Mononuclear cell (primary cell): ENCODE results near the gene MRGPRD. TPM values are rescaled to one million over a fixed set of nuclear protein-coding genes. Genes with fewer than 3 reads are reported as not detected.

Source experiments
- H3K27me3 ChIP-seq: 2 replicates; pipeline ENCODE4 v1.6.0; 2011; ENCODE audit warnings: low read length, control low read depth; ENCODE audit not compliant: insufficient read depth
- H3K4me1 ChIP-seq: 2 replicates; pipeline ENCODE4 v1.5.1; 2011; ENCODE audit warnings: mild to moderate bottlenecking, low read length, control low read depth; ENCODE audit not compliant: insufficient read depth
- H3K4me3 ChIP-seq: 2 replicates; pipeline ENCODE4 v1.5.1; 2011; ENCODE audit warnings: mild to moderate bottlenecking, low read length, moderate library complexity
- H3K9me3 ChIP-seq: 2 replicates; pipeline ENCODE4 v1.5.1; 2011; ENCODE audit warnings: low read depth, mild to moderate bottlenecking, control low read depth, low read length
- total RNA-seq: library from RNA; depleted of rRNA; stranded (reverse); fragments of >200 nt; gene quantifications from one replicate; pipeline ENCODE4 v1.2.3, GENCODE V29; 2012

The MRGPRD gene
- total RNA-seq, 1 donor: not detected

DNA sequence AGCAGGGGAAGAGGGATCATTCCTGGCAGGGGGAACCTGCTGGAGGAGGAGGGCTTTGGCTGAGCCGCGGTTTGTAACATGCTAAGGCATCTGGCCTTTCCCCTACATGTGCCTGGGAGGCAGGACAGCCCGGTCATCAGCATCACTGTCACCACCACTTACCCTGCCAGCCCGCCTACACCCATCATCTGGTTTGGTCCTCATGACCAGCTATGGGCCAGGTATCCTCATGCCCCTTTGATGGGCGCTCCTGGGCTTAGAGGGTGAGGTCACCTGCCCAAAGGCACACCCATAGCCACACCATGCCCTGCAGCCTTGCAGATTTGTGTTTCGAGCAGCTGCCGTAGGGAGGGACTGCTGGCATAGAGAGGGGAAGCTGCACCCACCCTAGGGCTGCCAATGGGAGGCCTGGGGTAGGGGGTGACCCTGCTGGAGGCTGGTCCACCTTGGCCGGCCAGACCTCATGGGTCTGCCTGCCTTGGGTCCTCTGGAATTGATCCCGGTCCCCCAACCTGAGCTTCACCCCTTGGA is 29.6 kb upstream of the MRGPRD start:
- Histone ChIP-seq H3K4me1 (peaks cover 29% of the 10 kb centered on the region), H3K4me3 (no peak overlapping the region), H3K9me3 (no peaks in the 10 kb centered on the region), H3K27me3 (peaks cover 24% of the 10 kb centered on the region)

- H3K27me3 ChIP-seq: peaks cover 24% of the 10 kb centered on the region
- H3K9me3 ChIP-seq: no peaks in the 10 kb centered on the region
Measured at GRCh38 chr11:69009441-69010211, 28.8 kb upstream of the MRGPRD start.

GRCh38 chr11:69008737-69009440 is 28.1 kb upstream of the MRGPRD start:
- Histone ChIP-seq H3K27me3 (peaks cover 24% of the 10 kb centered on the region), H3K9me3 (no peaks in the 10 kb centered on the region), H3K4me3 (no peak overlapping the region), H3K4me1 (peaks cover 29% of the 10 kb centered on the region)

More at GRCh38 chr11:69009441-69010211, 28.8 kb upstream of the MRGPRD start:
- Histone ChIP-seq H3K4me1 (peaks cover 29% of the 10 kb centered on the region), H3K4me3 (no peak overlapping the region)

- no peaks in the 10 kb centered on the region for H3K9me3 ChIP-seq
- peaks cover 18% of the 10 kb centered on the region for H3K27me3 ChIP-seq
- H3K4me3 ChIP-seq: no peak overlapping the region
- H3K4me1 ChIP-seq: peaks cover 23% of the 10 kb centered on the region
Measured at GRCh38 chr11:69007975-69008381, 27.2 kb upstream of the MRGPRD start.

DNA sequence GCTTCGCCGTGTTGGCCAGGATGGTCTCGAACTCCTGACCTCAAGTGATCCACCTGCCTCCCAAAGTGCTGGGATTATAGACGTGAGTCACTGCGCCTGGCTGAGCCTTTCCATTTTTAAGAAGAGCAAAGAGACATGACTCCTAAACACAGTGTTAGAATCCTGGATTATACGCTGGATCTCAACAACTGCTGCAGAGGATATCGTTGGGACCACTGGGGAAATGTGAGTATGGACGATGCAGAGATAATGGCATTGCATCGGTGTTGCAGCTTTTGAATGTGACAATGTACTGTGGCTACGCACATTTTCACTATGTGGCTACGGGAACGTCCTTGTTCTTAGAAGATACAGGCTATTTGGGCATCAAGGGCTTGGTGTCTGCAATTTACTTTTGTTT is 26.0 kb upstream of the MRGPRD start:
- Histone ChIP-seq H3K4me3 (no peak overlapping the region), H3K27me3 (peaks cover 6% of the 10 kb centered on the region), H3K9me3 (no peaks in the 10 kb centered on the region), H3K4me1 (peaks cover 11% of the 10 kb centered on the region)

GRCh38 chr11:69005631-69006368 is 25.0 kb upstream of the MRGPRD start:
- H3K4me3 ChIP-seq: no peak overlapping the region
- peaks cover 4% of the 10 kb centered on the region for H3K4me1 ChIP-seq
- H3K27me3 ChIP-seq: peaks cover 3% of the 10 kb centered on the region
- H3K9me3 ChIP-seq: no peaks in the 10 kb centered on the region

GRCh38 chr11:69005183-69005630 is 24.4 kb upstream of the MRGPRD start:
- H3K9me3 ChIP-seq: no peaks in the 10 kb centered on the region
- H3K27me3 ChIP-seq: no peaks in the 10 kb centered on the region
- H3K4me1 ChIP-seq: no peaks in the 10 kb centered on the region
- no peak overlapping the region for H3K4me3 ChIP-seq

GRCh38 chr11:69004411-69005182 is 23.8 kb upstream of the MRGPRD start:
- Histone ChIP-seq H3K27me3 (no peaks in the 10 kb centered on the region), H3K4me3 (no peak overlapping the region), H3K4me1 (no peaks in the 10 kb centered on the region), H3K9me3 (no peaks in the 10 kb centered on the region)

- no peaks in the 10 kb centered on the region for H3K27me3 ChIP-seq
- H3K9me3 ChIP-seq: no peaks in the 10 kb centered on the region
- no peaks in the 10 kb centered on the region for H3K4me1 ChIP-seq
- no peak overlapping the region for H3K4me3 ChIP-seq
Measured at GRCh38 chr11:69003866-69004367, 23.1 kb upstream of the MRGPRD start.

DNA sequence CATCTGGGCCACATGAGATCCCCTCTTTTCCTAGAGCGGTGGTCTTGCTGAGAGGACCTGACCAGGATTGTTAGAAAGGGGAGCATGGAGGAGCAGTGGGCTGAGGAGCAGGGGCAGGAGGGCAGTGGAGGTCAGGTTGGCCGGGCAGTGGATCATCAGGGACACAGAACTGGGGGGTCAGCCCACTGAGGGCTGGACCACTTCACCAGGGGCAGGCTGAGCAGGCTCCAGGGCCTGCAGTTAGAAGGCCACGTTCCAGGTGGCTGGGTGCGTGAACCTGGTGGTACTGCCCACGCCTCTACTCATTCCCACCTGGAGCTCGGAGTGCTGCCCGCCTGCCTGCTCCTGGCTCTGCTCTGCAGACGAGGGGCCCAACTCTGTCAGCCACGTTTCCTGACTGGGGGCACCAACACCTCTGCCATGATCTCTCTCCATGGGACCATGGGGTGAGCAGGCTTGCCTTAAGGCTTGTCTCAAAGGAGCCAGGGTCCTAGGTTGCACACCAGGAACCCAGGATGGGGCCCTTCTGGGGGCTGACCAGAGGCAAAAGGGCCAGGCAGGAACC is 22.6 kb upstream of the MRGPRD start:
- H3K27me3 ChIP-seq: no peaks in the 10 kb centered on the region
- no peak overlapping the region for H3K4me3 ChIP-seq
- H3K9me3 ChIP-seq: no peaks in the 10 kb centered on the region
- no peaks in the 10 kb centered on the region for H3K4me1 ChIP-seq

GRCh38 chr11:69002570-69003231 is 21.9 kb upstream of the MRGPRD start:
- Histone ChIP-seq H3K27me3 (no peaks in the 10 kb centered on the region), H3K4me1 (no peaks in the 10 kb centered on the region), H3K4me3 (no peak overlapping the region), H3K9me3 (no peaks in the 10 kb centered on the region)

DNA sequence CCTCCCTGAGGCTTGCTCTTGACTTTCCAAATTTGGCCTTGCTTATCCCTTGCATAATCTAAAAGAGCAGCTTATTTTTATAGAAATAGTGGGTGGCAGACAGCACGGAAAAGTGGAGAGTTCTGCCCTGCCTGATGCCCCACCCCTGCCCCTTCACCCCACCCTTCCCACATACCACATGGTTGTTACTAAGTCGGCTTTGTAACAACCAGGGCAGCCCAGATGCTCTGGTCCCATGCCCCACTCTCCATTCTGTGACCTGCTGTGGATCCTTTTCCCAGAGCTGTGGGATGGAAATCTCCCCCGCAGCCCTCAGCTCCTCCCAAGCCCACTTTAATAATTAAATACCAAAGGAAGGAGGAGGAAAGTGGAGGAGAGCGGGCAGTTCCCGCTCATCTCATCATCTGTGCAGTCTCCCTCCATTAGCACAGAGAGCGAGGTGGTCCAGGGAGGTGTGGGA is 21.4 kb upstream of the MRGPRD start:
- no peaks in the 10 kb centered on the region for H3K4me1 ChIP-seq
- H3K9me3 ChIP-seq: no peaks in the 10 kb centered on the region
- H3K4me3 ChIP-seq: no peak overlapping the region
- no peaks in the 10 kb centered on the region for H3K27me3 ChIP-seq

- H3K27me3 ChIP-seq: no peaks in the 10 kb centered on the region
Measured at GRCh38 chr11:69001243-69002081, 20.7 kb upstream of the MRGPRD start.

More at GRCh38 chr11:69001243-69002081, 20.7 kb upstream of the MRGPRD start:
- Histone ChIP-seq H3K9me3 (no peaks in the 10 kb centered on the region), H3K4me1 (no peaks in the 10 kb centered on the region), H3K4me3 (no peak overlapping the region)
